OCI-LY7 (cell line): ENCODE data around the gene ATXN1. TPM values are rescaled to one million over a fixed set of nuclear protein-coding genes. Genes with fewer than 3 reads are reported as not detected.
"Not testable (repeated sequence)": the region's sequence is repeated elsewhere in the genome, so short reads cannot be mapped to it uniquely, and the experiment has no call there.

Experiments
- BruUV-seq: library from RNA; stranded (reverse); fragments of 400-500 nt; replicated peaks from 2 replicates; lab custom pipeline; 2021; lab: Mats Ljungman, UMichigan
- CTCF ChIA-PET: fragments of 300-600 bp; sonication (Branson Sonifier 250); formaldehyde crosslinking; loops from one replicate; lab custom pipeline; 2022; ENCODE audit warnings: antibody characterized with exemption; ENCODE audit not compliant: unreplicated experiment; lab: Charles Lee
- POLR2A ChIA-PET: fragments of 300-600 bp; sonication (Branson Sonifier 250); formaldehyde crosslinking; loops from one replicate; lab custom pipeline; 2022; ENCODE audit warnings: antibody characterized with exemption; lab: Charles Lee
- DNase-seq: peaks from one replicate; pipeline ENCODE4 v3.0.0-alpha.2; 2015; ENCODE audit warnings: low spot score
- H2AFZ ChIP-seq: fragments of 200-600 bp; sonication (generic), shearing (Covaris generic); 2 replicates; pipeline ENCODE4 v1.6.1; 2014; ENCODE audit warnings: mild to moderate bottlenecking, antibody characterized with exemption, low read length, moderate library complexity
- H3K27ac ChIP-seq: fragments of 200-600 bp; sonication (generic); 2 replicates; pipeline ENCODE4 v1.5.1; 2014; ENCODE audit warnings: mixed run types, low read depth, mild to moderate bottlenecking, moderate library complexity, low read length, inconsistent platforms; ENCODE audit not compliant: poor library complexity, severe bottlenecking
- H3K36me3 ChIP-seq: fragments of 200-600 bp; sonication (generic); 2 replicates; pipeline ENCODE4 v1.6.1; 2014; ENCODE audit warnings: mild to moderate bottlenecking, antibody characterized with exemption, low read length, moderate library complexity, mixed read lengths; ENCODE audit not compliant: insufficient read depth
- H3K4me1 ChIP-seq: fragments of 200-600 bp; sonication (generic); 2 replicates; pipeline ENCODE4 v1.5.1; 2014; ENCODE audit warnings: mild to moderate bottlenecking, low read length; ENCODE audit not compliant: insufficient read depth, poor library complexity, severe bottlenecking
- H3K4me2 ChIP-seq: fragments of 200-600 bp; sonication (generic); 2 replicates; pipeline ENCODE4 v1.6.1; 2014; ENCODE audit warnings: mild to moderate bottlenecking, low read length
- H3K4me3 ChIP-seq: fragments of 200-600 bp; sonication (generic); 2 replicates; pipeline ENCODE4 v1.5.1; 2014; ENCODE audit warnings: mild to moderate bottlenecking, low read depth, low read length; ENCODE audit not compliant: poor library complexity, severe bottlenecking
- H3K79me2 ChIP-seq: fragments of 200-600 bp; sonication (generic); 2 replicates; pipeline ENCODE4 v1.6.1; 2016; ENCODE audit warnings: low read depth, mild to moderate bottlenecking, low read length, moderate library complexity, mixed read lengths; ENCODE audit not compliant: insufficient read depth
- H3K9me2 ChIP-seq: fragments of 200-600 bp; sonication (generic); 2 replicates; pipeline ENCODE4 v1.6.1; 2016; ENCODE audit warnings: mild to moderate bottlenecking, low read length, mixed read lengths; ENCODE audit not compliant: insufficient read depth
- H3K9me3 ChIP-seq: fragments of 200-600 bp; sonication (generic); 2 replicates; pipeline ENCODE4 v1.6.1; 2014; ENCODE audit warnings: mild to moderate bottlenecking, mixed run types, low read length, mixed read lengths
- H4K20me1 ChIP-seq: fragments of 200-600 bp; sonication (generic); 2 replicates; pipeline ENCODE4 v1.6.1; 2014; ENCODE audit warnings: mild to moderate bottlenecking, antibody characterized with exemption, low read length, moderate library complexity, mixed read lengths; ENCODE audit not compliant: insufficient read depth
- CTCF ChIP-seq: fragments of 200-600 bp; sonication (generic); conservative IDR thresholded peaks from 2 replicates; pipeline ENCODE4 v1.5.1; 2014; ENCODE audit warnings: mild to moderate bottlenecking, antibody characterized with exemption, low read length, moderate library complexity, mixed read lengths
- EZH2phosphoT487 ChIP-seq: fragments of 200-600 bp; sonication (generic); IDR thresholded peaks from 2 replicates; pipeline ENCODE4 v1.6.1; 2018; ENCODE audit warnings: low read depth, borderline replicate concordance, mild to moderate bottlenecking, mixed run types, antibody characterized with exemption, low read length, moderate library complexity, mixed read lengths
- intact Hi-C: fragments of 100-400 bp; cut with micrococcal nuclease; formaldehyde crosslinking; loops from one replicate; pipeline ENCODE4 v1.10.0; 2022; ENCODE audit not compliant: unreplicated experiment
- total RNA-seq, 2 experiments: library from RNA; depleted of rRNA in 1 of 2; stranded (reverse); fragments of >200 nt in 1 of 2; shearing (Covaris generic) in 1 of 2; gene quantifications; 2 replicates each; pipeline ENCODE4 v1.2.3, GENCODE V29; 2014 to 2022

The ATXN1 gene
- total RNA-seq, 2 experiments from 2014 or later = not detected

- no peak overlapping the region for H3K4me3 ChIP-seq
- no peaks in the 10 kb centered on the region for H3K36me3 ChIP-seq
- TF ChIP-seq EZH2phosphoT487 (no peak), CTCF (no peak)
- H3K79me2 ChIP-seq = no peaks in the 10 kb centered on the region
- BruUV-seq = no TSS peak
- CTCF ChIA-PET = no interaction called here
- no peaks in the 10 kb centered on the region for H3K4me1 ChIP-seq
- intact Hi-C loops = no loop called here
- H2AFZ ChIP-seq = no peak overlapping the region
- H3K9me3 ChIP-seq = no peaks in the 10 kb centered on the region
- H4K20me1 ChIP-seq = no peaks in the 10 kb centered on the region
- H3K27ac ChIP-seq = no peak overlapping the region
- no peak for DNase-seq
- no peak overlapping the region for H3K4me2 ChIP-seq
- H3K9me2 ChIP-seq = no peaks in the 10 kb centered on the region
- POLR2A ChIA-PET = no interaction called here
Observed at GRCh38 chr6:16461491-16461890, 299.8 kb downstream of the ATXN1 start.

- BruUV-seq, POLR2A ChIA-PET, DNase-seq, H4K20me1 ChIP-seq, CTCF ChIA-PET, H3K27ac ChIP-seq, H3K79me2 ChIP-seq, H3K4me2 ChIP-seq, H3K4me1 ChIP-seq, H3K9me3 ChIP-seq, H3K36me3 ChIP-seq, intact Hi-C loops, H3K9me2 ChIP-seq, H2AFZ ChIP-seq, H3K4me3 ChIP-seq: not testable (repeated sequence)
Observed at GRCh38 chr6:16459472-16459871, 301.8 kb downstream of the ATXN1 start.

GRCh38 chr6:16452348-16452747 lies 308.9 kb downstream of the ATXN1 start:
- BruUV-seq = no TSS peak
- Histone ChIP-seq H3K36me3 (no peaks in the 10 kb centered on the region), H3K9me2 (no peaks in the 10 kb centered on the region), H3K9me3 (no peaks in the 10 kb centered on the region), H3K79me2 (no peaks in the 10 kb centered on the region), H3K4me3 (no peak overlapping the region), H2AFZ (no peak overlapping the region), H3K4me1 (no peaks in the 10 kb centered on the region), H3K4me2 (no peak overlapping the region), H3K27ac (no peak overlapping the region), H4K20me1 (no peaks in the 10 kb centered on the region)
- CTCF ChIA-PET = no interaction called here
- POLR2A ChIA-PET = no interaction called here
- intact Hi-C loops = no loop called here
- DNase-seq = no peak
- TF ChIP-seq EZH2phosphoT487 = no peak
- no peak for TF ChIP-seq CTCF
